COLO668 (cell line): Measurements from ENCODE around the gene AHI1.

Experiments used
- DNase-seq: peaks from one replicate; lab custom pipeline; 2025; ENCODE audit not compliant: unreplicated experiment; lab: John Stamatoyannopoulos, UW

Gene AHI1

DNA sequence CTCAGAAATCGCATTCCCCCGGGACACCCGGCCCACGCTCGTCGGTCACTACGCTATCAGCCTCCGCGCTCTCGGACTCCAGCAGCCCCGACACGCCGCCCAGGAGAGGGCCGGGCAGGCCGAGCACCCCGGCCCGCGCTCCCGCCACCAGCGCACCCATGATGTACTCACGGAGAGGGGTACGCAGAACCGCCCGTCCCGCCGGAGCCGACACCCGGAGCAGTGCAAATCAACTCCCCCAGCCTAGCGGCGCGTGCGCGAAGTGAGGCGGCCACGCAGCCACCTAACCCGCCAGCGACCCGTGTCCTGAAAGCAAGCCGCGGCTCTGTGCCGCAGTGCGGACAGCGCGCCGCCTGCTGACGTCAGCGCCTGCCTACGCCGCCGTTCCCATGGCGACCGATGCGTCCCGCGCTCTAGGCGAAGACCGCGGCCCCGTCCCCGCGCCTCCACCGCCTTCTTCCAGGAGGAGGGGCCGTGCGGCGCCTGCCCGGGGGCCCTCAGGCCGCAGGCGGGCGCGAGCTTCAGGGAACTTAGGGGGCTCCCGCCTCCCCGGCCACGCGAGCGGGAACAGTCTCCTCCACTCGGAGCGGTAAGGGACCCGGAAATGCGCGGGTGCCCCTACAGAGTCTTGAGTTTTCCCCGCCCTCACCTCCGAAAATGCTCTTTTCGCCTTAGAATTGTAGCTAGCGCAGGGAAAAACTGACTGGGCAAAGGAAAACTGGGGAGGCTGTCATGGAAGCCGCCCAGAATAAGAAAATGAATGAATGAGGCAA, at the start of gene AHI1:
Gene AHI1 (minus strand): TSS at position 329 of the 773 bp plus-strand sequence. CDS start 5,503 bp downstream, outside the sequence.
- peak; percentile 94 for DNase-seq

- DNase-seq = no peak
Measured at GRCh38 chr6:135546680-135547418, 49.3 kb upstream of the AHI1 start.

DNA sequence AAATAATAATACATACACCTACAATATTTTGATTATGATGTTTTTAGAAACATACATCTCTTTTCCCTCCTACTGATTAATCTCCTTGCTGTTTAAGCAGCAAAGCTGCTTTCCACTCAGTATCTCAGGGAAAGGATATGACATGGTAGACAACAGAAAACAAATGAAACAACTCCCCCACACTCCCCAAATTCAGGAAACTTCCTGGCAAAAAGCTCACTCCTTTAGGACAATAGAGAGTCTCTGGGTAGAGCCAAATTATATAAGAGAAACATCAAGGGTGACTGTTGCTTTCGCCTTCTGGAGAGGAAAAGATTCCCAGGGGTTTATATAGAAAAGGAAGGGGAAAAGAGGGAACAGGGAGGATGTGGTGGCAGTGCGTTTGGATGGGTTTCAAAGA, 48.7 kb upstream of the AHI1 start:
- no peak for DNase-seq

DNA sequence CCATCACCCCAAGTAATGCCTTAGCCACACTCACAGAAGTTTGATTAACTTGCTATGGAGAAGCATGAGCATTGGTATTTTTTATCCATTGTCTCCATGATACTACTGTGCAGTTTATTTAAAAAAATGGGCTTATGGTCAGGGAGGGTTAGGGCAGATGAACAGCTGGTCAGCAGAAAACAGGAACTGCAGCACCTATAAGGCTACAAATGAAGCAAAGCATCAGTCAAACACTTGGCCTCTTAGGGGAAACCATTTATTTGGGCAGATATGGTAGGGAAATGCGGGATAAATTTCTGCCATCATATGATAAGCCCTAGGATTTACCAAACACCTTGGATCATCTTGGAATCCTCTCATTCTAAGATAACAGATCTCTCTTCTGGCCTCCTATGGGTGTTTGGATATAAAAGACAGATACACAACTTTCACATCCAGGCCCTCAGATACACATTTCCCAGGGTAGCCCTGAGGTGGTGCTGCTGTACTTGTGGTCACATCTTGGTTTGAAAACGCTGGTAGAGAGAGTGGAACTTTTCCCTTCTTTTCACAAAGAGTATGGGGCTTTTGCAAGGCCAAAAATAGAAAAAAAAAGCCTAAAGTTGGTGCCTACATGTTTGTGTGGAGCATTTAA, 42.8 kb upstream of the AHI1 start:
- DNase-seq = no peak

GRCh38 chr6:135537741-135538301, 40.3 kb upstream of the AHI1 start:
- DNase-seq = no peak

- peak; percentile 1 for DNase-seq
Measured at GRCh38 chr6:135535989-135536414, 38.5 kb upstream of the AHI1 start.

DNA sequence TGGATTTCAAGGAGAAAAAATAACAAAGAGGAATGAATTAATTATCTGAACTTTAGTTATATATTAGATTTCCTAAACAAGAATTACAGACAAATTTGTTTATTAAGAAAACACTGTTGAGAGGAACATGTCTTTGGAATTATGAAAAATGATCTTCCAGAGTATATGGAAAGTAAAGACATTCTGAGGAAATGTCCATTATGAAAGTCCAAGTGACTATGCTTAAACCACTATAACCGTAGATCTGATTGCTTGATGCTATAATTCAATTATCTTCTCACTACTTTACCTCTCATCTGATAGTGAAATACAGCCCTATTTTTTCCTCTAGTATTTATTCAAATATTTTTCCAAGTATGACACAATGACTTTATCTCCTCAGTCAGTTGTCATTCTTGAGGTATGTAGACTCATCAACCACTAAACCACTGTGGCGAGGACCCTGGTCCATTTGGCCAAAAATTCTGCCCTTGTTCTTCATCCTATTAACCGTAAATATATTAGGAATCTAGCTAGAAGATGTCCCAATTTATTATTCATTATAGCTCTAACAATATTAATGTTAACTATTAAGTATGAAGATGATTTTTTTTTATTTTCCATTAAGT, 37.3 kb upstream of the AHI1 start:
- DNase-seq = no peak

GRCh38 chr6:135532559-135532958, 35.0 kb upstream of the AHI1 start:
- no peak for DNase-seq

DNA sequence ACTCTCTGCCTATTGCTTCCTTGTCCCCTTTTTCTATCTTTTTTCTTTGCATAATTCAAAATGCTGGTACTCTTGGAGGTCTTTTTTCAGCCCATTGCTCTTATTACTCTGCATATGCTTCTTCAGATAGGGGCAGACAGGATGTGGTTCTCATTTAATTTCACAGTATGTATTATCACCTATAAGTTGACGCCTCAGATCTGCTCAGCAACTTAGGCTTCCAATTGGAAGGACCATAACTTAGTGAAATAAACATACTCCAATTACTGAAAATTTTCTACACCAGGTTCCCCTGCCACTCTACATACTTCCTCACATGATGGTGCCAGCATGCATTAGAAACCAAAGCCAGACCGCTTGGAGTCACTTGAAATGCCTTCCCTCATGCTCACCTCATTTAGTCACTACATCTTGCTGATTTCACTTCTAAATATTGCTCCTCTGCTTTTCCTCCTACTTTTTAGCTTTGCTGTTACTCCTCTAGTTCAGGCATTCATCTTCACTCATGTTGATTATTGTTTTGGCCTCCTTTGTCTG, 34.5 kb upstream of the AHI1 start:
- no peak for DNase-seq

- no peak for DNase-seq
Measured at GRCh38 chr6:135530113-135530512, 32.6 kb upstream of the AHI1 start.

DNA sequence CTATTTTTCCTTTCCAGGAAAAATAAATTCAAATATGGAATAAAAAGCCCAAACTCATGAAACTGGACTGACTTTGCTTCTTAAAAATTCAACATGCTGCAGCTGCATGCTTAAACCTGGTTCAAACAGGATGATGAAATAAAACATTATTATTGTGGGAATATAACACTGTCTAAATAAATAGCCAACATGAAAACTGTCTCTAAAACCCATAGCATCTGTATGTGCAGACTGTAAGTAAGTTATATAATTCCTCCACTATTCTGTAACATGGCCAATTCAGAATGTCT, 30.4 kb upstream of the AHI1 start:
- no peak for DNase-seq

- DNase-seq = no peak
Measured at GRCh38 chr6:135527116-135527959, 29.8 kb upstream of the AHI1 start.

DNA sequence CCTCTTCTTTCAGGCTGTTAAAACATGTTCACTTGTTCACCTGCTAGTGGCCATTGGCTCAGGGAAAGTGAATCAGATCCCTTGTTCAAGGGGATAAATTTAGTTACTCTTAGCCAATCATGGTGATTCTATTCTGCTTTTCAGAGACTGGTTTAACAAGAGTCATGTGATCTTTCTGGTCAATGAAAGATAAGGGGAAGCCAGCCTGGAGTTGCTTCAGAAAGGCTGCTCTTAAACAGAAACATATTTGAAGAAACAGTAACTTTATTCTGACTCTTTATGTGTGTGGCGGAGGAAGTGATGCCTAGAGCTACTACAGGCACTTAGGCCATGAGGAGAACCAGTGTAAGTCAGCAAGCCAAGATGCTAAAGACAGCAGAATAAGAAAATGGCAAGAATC, 28.1 kb upstream of the AHI1 start:
- DNase-seq = no peak

GRCh38 chr6:135522965-135523692, 25.6 kb upstream of the AHI1 start:
- no peak for DNase-seq

GRCh38 chr6:135521431-135521830, 23.9 kb upstream of the AHI1 start:
- no peak for DNase-seq

- no peak for DNase-seq
Measured at GRCh38 chr6:135520781-135521180, 23.2 kb upstream of the AHI1 start.

DNA sequence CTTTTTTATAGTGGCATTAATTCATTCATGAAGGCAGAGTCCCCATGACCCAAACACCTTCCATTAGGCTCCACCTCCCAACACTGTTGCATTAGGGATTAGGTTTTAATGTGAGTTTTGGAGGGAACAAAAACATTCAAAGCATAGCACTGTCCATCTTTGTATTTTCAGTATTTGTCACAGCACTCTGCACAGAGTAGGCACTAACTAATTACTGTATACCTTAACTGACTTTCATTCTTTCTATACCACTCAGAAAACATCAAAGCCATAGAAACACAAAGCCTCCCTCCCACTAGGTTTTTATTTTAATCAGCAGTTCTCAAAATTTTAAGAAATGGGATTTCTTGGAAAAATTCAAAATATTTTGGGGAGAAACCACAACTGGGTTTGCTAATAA, 21.8 kb upstream of the AHI1 start:
- no peak for DNase-seq

DNA sequence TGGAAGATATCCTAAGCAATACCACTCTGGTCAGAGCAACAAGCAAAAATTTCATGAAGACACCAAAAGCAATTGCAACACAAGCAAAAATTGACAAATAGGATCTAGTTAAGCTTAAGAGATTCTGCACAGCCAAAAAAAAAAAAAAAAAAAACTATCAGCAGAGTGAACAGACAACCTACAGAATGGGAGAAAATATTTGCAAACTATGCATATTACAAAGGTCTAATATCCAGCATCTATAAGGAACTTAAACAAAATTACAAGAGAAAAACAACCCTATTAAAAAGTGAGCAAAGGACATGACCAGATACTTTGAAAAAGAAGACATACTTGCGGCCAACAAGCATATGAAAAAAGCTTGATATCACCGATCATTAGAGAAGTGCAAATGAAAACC, 20.0 kb upstream of the AHI1 start:
- no peak for DNase-seq

GRCh38 chr6:135514706-135515105, 17.2 kb upstream of the AHI1 start:
- no peak for DNase-seq
